ENCODE data around the gene POC1A. TPM values are rescaled to one million over a fixed set of nuclear protein-coding genes. Genes with fewer than 3 reads are reported as not detected.

Gene POC1A
- total RNA-seq, 1 donor from 2014 or later = 3.1 TPM

- no peak for DNase-seq (ENCODE audit: low spot score)
Measured at GRCh38 chr3:52132041-52132440, 22.2 kb downstream of the POC1A start.

DNA sequence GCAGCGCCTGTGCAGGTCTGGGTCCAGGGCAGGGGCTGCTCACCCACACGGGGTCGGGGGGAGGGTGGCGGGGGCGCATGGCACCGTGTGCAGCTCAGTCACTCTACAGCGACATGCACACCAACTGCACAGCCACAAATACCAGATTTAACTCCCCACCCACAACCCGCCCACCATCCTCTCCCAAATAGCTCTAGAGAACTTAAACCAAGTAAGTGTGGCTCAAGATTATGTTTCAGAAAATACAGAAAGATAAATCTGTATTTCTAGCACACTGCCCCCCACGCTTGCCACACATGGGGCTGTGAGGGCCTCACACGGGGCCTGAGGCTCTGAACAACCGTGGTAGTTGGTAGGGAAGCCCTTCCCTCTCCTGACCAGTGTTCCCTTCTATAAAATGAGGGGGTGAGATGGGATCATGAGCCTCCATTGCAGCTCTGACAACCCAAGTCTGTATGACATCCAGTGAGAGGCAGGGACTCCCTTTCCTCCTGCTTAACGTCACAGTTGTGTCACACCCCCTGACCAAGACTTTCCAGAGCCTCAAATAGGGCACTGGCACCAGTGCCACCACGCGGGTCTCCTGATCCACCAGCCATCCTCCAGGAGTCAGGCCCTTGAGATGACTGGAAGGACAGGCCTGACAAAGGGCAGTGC is 23.1 kb downstream of the POC1A start:
- DNase-seq (ENCODE audit: low spot score) = no peak

GRCh38 chr3:52128118-52128683 is 26.0 kb downstream of the POC1A start:
- DNase-seq (ENCODE audit: low spot score) = peak; percentile 73

GRCh38 chr3:52126500-52126899 is 27.7 kb downstream of the POC1A start:
- no peak for DNase-seq (ENCODE audit: low spot score)

GRCh38 chr3:52126036-52126435 is 28.2 kb downstream of the POC1A start:
- DNase-seq (ENCODE audit: low spot score) = no peak

DNA sequence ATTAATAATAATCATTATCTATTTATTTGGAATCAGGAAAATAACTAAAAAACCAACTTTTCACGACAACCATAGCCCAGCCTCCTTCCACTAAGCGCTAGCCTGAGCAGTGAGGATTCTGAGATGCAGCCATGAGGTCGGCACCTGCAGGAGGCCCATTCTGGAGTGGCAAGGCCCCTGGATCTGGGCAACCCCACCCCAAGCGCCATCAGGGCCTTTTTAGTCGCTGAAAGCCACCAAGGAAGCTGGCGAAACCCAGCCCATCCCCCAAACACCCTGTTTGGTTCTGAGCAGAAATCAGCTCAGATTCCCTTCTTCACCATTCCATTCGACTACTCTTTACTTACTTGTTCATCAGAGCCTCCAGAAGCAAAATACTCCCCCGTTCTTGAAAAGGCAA is 29.5 kb downstream of the POC1A start:
- no peak for DNase-seq (ENCODE audit: low spot score)

GRCh38 chr3:52124126-52124525 is 30.1 kb downstream of the POC1A start:
- no peak for DNase-seq (ENCODE audit: low spot score)

- peak; percentile 70 for DNase-seq (ENCODE audit: low spot score)
Measured at GRCh38 chr3:52123106-52123725, 31.0 kb downstream of the POC1A start.

GRCh38 chr3:52122491-52122890 is 31.7 kb downstream of the POC1A start:
- DNase-seq (ENCODE audit: low spot score) = no peak

DNA sequence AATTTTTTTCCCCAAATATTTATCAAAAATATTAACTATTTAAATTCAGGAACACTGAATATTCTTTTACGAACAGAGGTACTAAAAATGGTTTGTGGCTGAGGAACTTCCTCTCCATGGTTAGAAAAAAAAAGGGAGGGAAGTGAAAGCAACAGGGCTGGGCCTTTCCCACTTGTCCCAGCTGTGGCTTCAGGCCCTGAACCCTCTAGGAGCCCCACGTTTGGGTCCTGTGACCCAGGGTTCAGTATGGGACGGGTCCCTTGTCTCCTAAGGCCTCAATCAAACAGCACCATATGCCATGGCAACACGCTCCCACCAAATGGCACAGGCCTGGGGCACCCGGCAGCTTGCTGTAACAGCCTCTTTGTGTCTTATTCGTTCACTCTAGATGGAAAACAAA is 32.4 kb downstream of the POC1A start:
- DNase-seq (ENCODE audit: low spot score) = no peak

DNA sequence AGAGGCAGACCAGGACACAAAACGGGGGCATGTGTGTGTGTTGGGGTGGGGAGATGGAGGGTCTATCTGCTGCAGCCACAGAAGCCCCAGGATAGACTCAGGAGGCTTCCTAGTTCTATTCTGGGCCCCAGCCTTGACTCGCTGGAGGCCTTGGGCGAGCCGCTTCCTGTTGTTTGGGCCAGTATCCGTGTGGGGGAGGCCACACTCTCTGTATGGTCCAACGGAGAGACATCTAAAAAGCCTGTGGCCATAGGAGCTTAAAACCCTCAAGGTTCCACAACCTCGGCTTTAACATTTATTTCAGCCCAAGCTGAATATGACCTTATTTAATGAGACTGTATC is 32.8 kb downstream of the POC1A start:
- peak; percentile 31 for DNase-seq (ENCODE audit: low spot score)

- no peak for DNase-seq (ENCODE audit: low spot score)
Measured at GRCh38 chr3:52120556-52121463, 33.4 kb downstream of the POC1A start.

- no peak for DNase-seq (ENCODE audit: low spot score)
Measured at GRCh38 chr3:52119826-52120225, 34.4 kb downstream of the POC1A start.

DNA sequence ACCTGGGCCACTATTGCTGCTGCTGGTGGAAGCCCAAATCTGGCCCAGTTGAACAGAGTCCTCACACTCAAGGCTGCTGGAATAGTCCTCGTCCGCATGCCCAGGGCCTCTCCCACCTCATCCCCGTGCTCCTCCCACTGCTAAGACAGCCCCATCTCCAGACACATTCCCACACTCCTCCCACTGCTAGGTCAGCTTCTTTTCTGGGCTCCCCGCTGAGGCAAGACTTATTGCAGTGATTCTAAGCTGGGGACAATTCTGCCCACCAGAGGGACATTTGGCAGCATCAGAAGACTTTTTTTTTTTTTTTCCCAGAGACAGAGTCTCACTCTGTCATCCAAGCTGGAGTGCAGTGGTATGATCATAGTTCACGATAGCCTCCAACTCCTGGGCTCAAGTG is 35.1 kb downstream of the POC1A start:
- no peak for DNase-seq (ENCODE audit: low spot score)

DNA sequence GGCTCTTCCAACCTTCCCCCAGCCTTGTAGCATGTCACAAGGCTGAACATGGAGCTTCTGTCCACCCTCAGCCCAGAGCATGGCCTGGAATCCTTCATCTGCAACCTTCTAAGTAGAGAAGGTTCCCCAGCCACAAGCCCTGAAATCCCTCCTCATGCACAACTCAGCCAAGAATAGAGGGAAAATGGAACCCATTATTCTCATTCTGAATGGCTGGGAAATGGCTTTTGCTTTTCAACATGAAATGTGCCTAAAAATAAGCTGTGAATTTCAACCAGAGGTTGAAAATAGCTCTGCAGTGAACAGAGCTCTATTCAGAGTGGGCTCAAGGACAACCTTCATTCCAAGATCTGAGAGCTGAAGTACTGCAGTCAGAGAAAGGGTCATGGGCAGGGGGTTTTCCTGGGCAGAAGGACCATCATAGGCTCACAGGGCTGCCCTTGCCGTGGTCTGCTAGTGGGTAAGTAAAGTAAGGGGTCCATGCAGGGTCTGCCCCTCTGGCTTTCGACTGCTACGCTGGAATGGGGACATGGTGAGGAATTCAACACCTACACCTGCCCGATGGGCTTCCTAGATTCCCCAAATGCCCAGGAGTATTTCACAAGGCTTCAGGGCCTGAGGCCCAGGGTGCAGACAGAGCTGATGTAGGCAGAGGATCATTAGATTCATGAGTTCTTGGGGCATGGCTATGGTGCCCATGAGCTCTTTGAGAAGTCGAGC is 35.9 kb downstream of the POC1A start:
- DNase-seq (ENCODE audit: low spot score) = no peak

GRCh38 chr3:52117537-52117936 is 36.7 kb downstream of the POC1A start:
- DNase-seq (ENCODE audit: low spot score) = no peak

- DNase-seq (ENCODE audit: low spot score) = no peak
Measured at GRCh38 chr3:52112056-52112455, 42.2 kb downstream of the POC1A start.

DNA sequence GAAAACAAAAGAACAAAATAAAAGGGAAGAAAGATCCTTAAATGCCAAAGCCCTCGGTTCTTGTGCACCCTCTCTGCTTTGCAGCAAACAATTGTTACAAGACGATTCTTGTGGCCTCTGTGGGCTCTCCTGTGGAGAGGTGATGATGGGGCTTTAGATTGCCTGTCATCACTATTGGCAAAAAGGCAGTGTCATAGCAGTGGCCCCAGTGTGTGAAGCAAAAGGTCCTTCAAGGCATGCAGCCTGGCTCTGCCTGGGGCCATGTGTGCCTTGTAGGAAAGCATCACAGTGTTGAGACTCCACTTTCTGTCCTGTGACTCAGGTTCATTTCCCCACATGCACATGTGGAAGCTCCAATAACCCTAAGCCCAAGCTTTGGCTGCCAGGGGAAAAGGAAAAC is 43.7 kb downstream of the POC1A start:
- DNase-seq (ENCODE audit: low spot score) = peak; percentile 49

DNA sequence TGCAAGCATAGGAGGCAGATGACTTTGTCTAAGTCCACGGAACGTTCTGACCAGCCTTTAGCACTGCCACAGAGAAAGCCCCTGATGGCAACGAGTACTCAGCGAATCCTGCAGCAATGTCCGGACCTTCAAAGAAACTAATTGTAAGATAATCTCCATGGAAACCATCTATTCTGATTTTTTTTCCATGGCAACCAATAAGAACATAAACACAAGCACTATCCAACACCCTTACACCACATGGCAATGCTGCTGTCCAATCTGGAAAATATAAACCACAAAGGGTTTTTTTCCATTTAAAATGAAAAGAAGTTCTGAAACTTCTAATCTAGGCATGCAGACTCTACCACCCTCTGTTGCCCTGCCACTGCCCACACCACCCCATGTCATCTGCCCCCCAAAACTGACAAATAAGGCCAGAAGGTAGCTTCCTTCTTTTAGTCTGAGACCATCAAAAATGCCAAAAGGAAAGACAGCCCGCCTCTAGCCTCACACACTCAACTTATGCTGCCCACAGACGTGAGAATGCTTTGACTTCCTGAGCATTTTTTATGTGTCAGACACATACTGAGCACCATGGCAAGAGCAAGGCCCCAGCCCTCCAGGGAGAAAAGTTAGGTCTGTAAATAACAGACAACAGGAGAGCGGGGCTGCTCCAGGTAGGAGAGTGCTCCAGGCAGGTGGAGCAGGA is 44.5 kb downstream of the POC1A start:
- DNase-seq (ENCODE audit: low spot score) = peak; percentile 65

DNA sequence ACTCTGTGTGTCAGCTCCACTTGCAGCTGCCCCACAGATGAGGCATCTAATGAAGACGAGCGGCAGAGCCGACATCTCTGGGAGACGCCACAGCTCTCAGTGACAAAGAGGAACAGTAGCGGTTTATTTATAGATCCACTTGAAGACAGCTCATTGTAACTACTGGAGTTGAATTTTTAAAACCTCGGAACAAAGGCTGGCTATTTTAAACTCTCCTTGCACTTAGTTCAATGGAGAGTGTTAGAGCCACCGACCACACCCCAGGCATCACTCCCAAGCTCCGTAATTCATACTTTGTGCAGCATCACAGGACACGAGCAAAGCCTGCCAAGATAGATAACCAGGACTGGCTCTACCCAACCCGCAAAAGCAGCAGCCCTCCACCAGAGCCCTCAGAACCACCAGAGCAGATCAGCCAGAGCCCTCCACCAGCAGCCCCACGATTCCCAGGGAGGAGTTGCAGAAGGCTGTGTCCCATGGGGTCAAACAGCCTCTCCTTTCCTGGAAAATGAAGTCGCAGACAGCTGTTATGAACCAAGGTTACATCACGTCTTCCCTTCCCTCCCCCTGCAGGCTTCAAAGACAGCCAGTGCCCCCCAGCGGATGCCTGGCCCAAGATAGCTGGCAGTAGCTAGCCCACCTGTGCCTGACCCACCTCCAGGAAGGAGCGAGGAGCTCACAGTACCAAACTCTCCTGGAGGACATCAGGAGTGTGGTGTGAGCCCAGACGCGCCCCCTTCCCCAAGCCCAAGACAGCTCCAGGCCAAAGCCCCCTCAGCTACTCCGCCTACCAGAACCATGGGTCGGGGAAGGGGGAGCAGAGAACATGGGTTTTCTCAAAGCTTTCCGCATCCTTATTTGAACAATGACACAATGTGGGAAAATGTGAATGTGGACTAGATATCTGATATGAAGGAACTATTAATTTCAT is 45.7 kb downstream of the POC1A start:
- DNase-seq (ENCODE audit: low spot score) = peak; percentile 61

All from umbilical cord (tissue), 2 donors.